ENCODE data around the gene KRT39.

The KRT39 gene

DNA sequence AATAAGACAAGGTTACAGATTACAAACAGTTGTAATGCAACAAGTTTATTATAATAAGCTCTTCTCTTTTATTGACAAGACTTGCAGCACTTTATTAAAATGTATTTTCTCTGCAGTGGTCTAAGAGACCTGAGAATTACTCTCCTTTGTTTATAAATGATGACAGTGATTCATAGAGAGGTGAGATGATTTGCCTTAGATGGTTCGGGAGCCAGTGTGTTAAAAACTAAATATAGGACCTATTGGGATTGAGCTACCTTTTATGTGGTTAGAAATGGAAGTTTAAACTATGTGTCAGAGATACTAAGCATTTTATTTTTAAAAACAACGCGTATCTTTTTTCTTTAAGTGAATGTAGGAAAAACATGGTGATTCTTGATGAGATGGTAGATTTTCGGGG lies 30.1 kb upstream of the KRT39 start:
- no peak for TF ChIP-seq ZNF274 (IDR thresholded peaks at IDR 0.05; ENCODE audit: low read depth, low read length)
- no peak overlapping the region for H3K4me3 ChIP-seq (ENCODE audit: low read length)

- no peak for TF ChIP-seq ZNF274 (IDR thresholded peaks at IDR 0.05; ENCODE audit: low read depth, low read length)
- no peak overlapping the region for H3K4me3 ChIP-seq (ENCODE audit: low read length)
Measured at GRCh38 chr17:40995116-40995515, 28.4 kb upstream of the KRT39 start.

DNA sequence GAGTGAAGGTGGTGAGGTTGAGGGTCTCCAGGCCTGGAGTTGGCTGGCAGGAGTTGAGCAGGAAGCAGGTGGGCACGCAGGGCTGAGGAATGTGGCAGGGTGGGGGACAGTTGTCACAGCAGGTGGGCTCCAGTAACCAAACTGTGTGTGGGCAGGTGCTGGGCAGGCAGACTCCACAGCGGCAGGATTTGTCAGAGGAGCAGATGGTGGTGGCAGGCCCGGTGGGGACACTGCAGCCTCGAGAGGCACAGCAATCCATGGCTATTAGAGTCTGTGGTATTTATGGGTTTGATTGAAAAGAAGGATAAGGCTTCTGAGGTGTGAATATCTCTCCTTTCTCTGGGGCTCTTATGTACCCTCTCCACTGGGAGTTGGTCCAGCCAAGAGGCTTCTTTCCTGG lies 27.1 kb upstream of the KRT39 start, which contains the start of gene KRTAP3-3:
Gene KRTAP3-3 (minus strand): TSS at position 326 of the 400 bp plus-strand sequence. CDS start 67 bp downstream, at position 259.
- TF ChIP-seq ZNF274 (IDR thresholded peaks at IDR 0.05; ENCODE audit: low read depth, low read length), result no peak

GRCh38 chr17:40993084-40993483 lies 26.3 kb upstream of the KRT39 start:
- H3K4me3 ChIP-seq (ENCODE audit: low read length), result no peak overlapping the region
- TF ChIP-seq ZNF274 (IDR thresholded peaks at IDR 0.05; ENCODE audit: low read depth, low read length), result no peak

More for the DNA sequence above, 27.1 kb upstream of the KRT39 start, which contains the start of gene KRTAP3-3:
- H3K4me3 ChIP-seq (ENCODE audit: low read length), result no peak within 1 kb of the TSS

GRCh38 chr17:40992666-40993065 lies 25.9 kb upstream of the KRT39 start:
- H3K4me3 ChIP-seq (ENCODE audit: low read length), result no peak overlapping the region
- no peak for TF ChIP-seq ZNF274 (IDR thresholded peaks at IDR 0.05; ENCODE audit: low read depth, low read length)

- H3K4me3 ChIP-seq (ENCODE audit: low read length), result no peak overlapping the region
- no peak for TF ChIP-seq ZNF274 (IDR thresholded peaks at IDR 0.05; ENCODE audit: low read depth, low read length)
Measured at GRCh38 chr17:40986920-40987319, 20.2 kb upstream of the KRT39 start.

GRCh38 chr17:40984226-40984625 lies 17.5 kb upstream of the KRT39 start, which contains the start of gene KRT40:
Gene KRT40 (minus strand): TSS chr17:40984326. CDS start chr17:40984273, 53 bp downstream.
- H3K4me3 ChIP-seq (ENCODE audit: low read length), result no peak within 1 kb of the TSS
- no peak for TF ChIP-seq ZNF274 (IDR thresholded peaks at IDR 0.05; ENCODE audit: low read depth, low read length)

DNA sequence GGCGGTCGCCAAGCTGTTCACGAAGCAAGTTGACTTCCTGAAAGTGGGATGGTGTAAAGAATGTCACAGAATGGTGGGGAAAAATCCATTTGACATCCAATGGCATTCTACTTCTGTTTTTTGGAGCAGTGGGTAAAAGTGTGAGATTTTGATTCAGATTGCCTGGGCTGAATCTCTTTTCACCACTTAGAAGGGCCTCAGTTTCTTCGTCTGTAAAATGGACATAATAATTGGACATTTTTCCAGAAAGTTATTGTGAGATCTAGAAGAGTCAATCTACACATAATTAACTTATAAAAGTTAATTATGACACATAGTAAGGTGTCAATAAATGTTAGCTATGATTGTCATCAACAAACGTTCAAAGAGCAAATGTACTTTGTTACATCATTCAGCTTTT lies 14.4 kb upstream of the KRT39 start:
- TF ChIP-seq ZNF274 (IDR thresholded peaks at IDR 0.05; ENCODE audit: low read depth, low read length), result no peak
- H3K4me3 ChIP-seq (ENCODE audit: low read length), result no peak overlapping the region

DNA sequence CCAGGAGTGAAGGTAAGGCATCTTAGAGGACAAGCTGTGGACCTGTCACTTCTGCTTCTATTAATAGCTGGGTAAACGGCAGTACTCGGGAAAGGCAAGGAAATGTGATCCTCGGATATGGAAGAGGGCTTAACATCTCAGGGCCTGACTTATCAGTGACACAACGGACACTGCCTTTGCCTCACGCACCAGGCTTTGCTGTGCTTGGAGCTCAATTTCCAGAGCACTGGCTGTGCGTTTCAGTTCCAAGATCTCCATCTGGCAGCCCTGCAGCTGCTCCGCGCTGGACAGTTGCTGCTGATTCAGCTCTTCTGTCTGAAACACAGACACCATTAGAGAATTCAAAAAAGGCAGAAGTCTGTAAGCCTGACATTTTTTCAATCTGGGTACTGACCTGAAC lies 13.8 kb upstream of the KRT39 start:
- no peak for TF ChIP-seq ZNF274 (IDR thresholded peaks at IDR 0.05; ENCODE audit: low read depth, low read length)
- H3K4me3 ChIP-seq (ENCODE audit: low read length), result no peak overlapping the region

DNA sequence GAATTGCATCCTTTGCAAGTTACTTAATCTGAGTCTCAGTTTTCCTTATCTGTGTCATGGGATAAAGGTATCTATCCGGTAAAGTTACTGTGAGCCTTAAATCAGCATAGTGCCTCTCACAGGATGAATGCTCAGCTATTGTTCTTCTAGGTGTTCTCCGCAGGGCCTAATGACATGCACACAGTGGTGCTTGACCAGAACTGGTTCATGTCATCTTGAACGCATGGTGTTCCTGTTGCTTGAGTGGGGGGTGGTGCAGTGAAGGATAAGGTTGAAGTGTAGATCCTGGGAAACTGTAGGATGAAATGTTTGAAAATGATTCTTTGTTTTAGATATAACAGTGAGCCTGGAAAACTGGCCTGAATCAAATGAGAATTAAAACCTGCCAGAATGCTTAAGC lies 13.4 kb upstream of the KRT39 start:
- no peak for TF ChIP-seq ZNF274 (IDR thresholded peaks at IDR 0.05; ENCODE audit: low read depth, low read length)

GRCh38 chr17:40978575-40979151 lies 11.9 kb upstream of the KRT39 start:
- H3K4me3 ChIP-seq (ENCODE audit: low read length), result no peak overlapping the region
- TF ChIP-seq ZNF274 (IDR thresholded peaks at IDR 0.05; ENCODE audit: low read depth, low read length), result no peak

More for the DNA sequence above, 13.4 kb upstream of the KRT39 start:
- no peak overlapping the region for H3K4me3 ChIP-seq (ENCODE audit: low read length)

GRCh38 chr17:40975516-40975915 lies 8.8 kb upstream of the KRT39 start:
- H3K4me3 ChIP-seq (ENCODE audit: low read length), result no peak overlapping the region
- no peak for TF ChIP-seq ZNF274 (IDR thresholded peaks at IDR 0.05; ENCODE audit: low read depth, low read length)

- no peak for TF ChIP-seq ZNF274 (IDR thresholded peaks at IDR 0.05; ENCODE audit: low read depth, low read length)
- H3K4me3 ChIP-seq (ENCODE audit: low read length), result no peak overlapping the region
Measured at GRCh38 chr17:40974366-40974765, 7.6 kb upstream of the KRT39 start.

GRCh38 chr17:40967582-40967981 lies 834 bp upstream of the KRT39 start:
- TF ChIP-seq ZNF274 (IDR thresholded peaks at IDR 0.05; ENCODE audit: low read depth, low read length), result no peak
- no peak overlapping the region for H3K4me3 ChIP-seq (ENCODE audit: low read length)

- TF ChIP-seq ZNF274 (IDR thresholded peaks at IDR 0.05; ENCODE audit: low read depth, low read length), result no peak
- H3K4me3 ChIP-seq (ENCODE audit: low read length), result no peak overlapping the region
Measured at GRCh38 chr17:40963838-40964237, 2.9 kb downstream of the KRT39 start.

DNA sequence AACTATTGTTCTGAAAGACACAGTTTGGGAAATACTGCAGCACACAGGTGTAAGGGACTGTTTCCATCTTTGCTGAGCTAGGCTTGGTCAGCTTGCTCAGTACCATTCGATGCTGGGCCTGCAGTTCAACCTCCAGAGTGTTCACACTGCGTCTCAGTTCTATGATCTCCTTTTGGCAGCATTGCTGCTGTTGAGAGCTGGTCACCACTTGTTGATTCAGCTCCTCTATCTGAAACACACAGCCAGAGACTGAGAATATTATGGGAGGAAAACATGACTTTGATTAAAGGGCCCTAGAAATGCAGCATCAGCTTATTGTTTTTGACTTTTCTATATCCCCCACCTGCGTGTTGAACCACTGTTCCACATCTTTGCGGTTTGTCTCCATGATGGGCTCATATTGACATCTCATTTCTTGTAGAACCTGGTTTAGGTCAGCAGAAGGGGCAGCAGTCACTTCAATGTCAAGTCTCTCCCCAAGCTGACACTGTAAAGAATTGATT lies 4.6 kb downstream of the KRT39 start:
- TF ChIP-seq ZNF274 (IDR thresholded peaks at IDR 0.05; ENCODE audit: low read depth, low read length), result no peak
- H3K4me3 ChIP-seq (ENCODE audit: low read length), result no peak overlapping the region

Data from GM08714 (cell line).